KOPT-K1 (cell line): ENCODE results near the gene ACTL7B.

Source experiments
- H3K27ac ChIP-seq: fragments of 200-600 bp; sonication (generic); 2 replicates; pipeline ENCODE4 v1.5.1; 2016; ENCODE audit warnings: antibody characterized with exemption, mild to moderate bottlenecking, low read depth, low read length; ENCODE audit not compliant: poor library complexity, severe bottlenecking
- H3K36me3 ChIP-seq: fragments of 200-600 bp; sonication (generic); 2 replicates; pipeline ENCODE4 v1.5.1; 2017; ENCODE audit warnings: antibody characterized with exemption, mild to moderate bottlenecking, low read length, moderate library complexity; ENCODE audit not compliant: insufficient read depth
- H3K9me3 ChIP-seq: fragments of 200-600 bp; sonication (generic); 2 replicates; pipeline ENCODE4 v1.5.1; 2017; ENCODE audit warnings: antibody characterized with exemption, low read length, mild to moderate bottlenecking; ENCODE audit not compliant: insufficient read depth, poor library complexity, severe bottlenecking

ACTL7B gene

GRCh38 chr9:108882052-108882888 is 26.5 kb upstream of the ACTL7B start:
- Histone ChIP-seq H3K36me3 (peaks cover 81% of the 10 kb centered on the region), H3K9me3 (no peaks in the 10 kb centered on the region), H3K27ac (no peak overlapping the region)

GRCh38 chr9:108880738-108881316 is 25.0 kb upstream of the ACTL7B start:
- Histone ChIP-seq H3K9me3 (no peaks in the 10 kb centered on the region), H3K27ac (no peak overlapping the region), H3K36me3 (peaks cover 84% of the 10 kb centered on the region)

- H3K27ac ChIP-seq, result no peak overlapping the region
- peaks cover 96% of the 10 kb centered on the region for H3K36me3 ChIP-seq
- no peaks in the 10 kb centered on the region for H3K9me3 ChIP-seq
Measured at GRCh38 chr9:108877524-108877923, 21.7 kb upstream of the ACTL7B start.

- Histone ChIP-seq H3K36me3 (peaks cover 94% of the 10 kb centered on the region), H3K9me3 (no peaks in the 10 kb centered on the region), H3K27ac (no peak overlapping the region)
Measured at GRCh38 chr9:108876425-108876824, 20.6 kb upstream of the ACTL7B start.

GRCh38 chr9:108874058-108874788 is 18.4 kb upstream of the ACTL7B start:
- H3K27ac ChIP-seq, result no peak overlapping the region
- peaks cover 84% of the 10 kb centered on the region for H3K36me3 ChIP-seq
- no peaks in the 10 kb centered on the region for H3K9me3 ChIP-seq

GRCh38 chr9:108869092-108869725 is 13.4 kb upstream of the ACTL7B start:
- Histone ChIP-seq H3K27ac (no peak overlapping the region), H3K9me3 (no peaks in the 10 kb centered on the region), H3K36me3 (peaks cover 47% of the 10 kb centered on the region)

- Histone ChIP-seq H3K36me3 (peaks cover 33% of the 10 kb centered on the region), H3K9me3 (no peaks in the 10 kb centered on the region), H3K27ac (no peak overlapping the region)
Measured at GRCh38 chr9:108867829-108868228, 12.0 kb upstream of the ACTL7B start.

GRCh38 chr9:108867116-108867515 is 11.3 kb upstream of the ACTL7B start:
- no peak overlapping the region for H3K27ac ChIP-seq
- H3K36me3 ChIP-seq, result peaks cover 29% of the 10 kb centered on the region
- no peaks in the 10 kb centered on the region for H3K9me3 ChIP-seq

- Histone ChIP-seq H3K36me3 (peaks cover 18% of the 10 kb centered on the region), H3K9me3 (no peaks in the 10 kb centered on the region), H3K27ac (no peak overlapping the region)
Measured at GRCh38 chr9:108866001-108866420, 10.2 kb upstream of the ACTL7B start.

GRCh38 chr9:108865037-108865436 is 9.3 kb upstream of the ACTL7B start:
- Histone ChIP-seq H3K27ac (no peak overlapping the region), H3K36me3 (peaks cover 11% of the 10 kb centered on the region), H3K9me3 (no peaks in the 10 kb centered on the region)

GRCh38 chr9:108864446-108864845 is 8.7 kb upstream of the ACTL7B start:
- H3K36me3 ChIP-seq, result peaks cover 11% of the 10 kb centered on the region
- no peaks in the 10 kb centered on the region for H3K9me3 ChIP-seq
- no peak overlapping the region for H3K27ac ChIP-seq

GRCh38 chr9:108863891-108864290 is 8.1 kb upstream of the ACTL7B start:
- Histone ChIP-seq H3K36me3 (peaks cover 8% of the 10 kb centered on the region), H3K9me3 (no peaks in the 10 kb centered on the region), H3K27ac (no peak overlapping the region)

GRCh38 chr9:108861997-108862396 is 6.2 kb upstream of the ACTL7B start, which contains the start of gene ACTL7A:
Gene ACTL7A, plus strand, starts transcription at chr9:108862266. Its CDS starts 57 bp downstream, at chr9:108862323.
- no peaks in the 10 kb centered on the region for H3K9me3 ChIP-seq
- H3K36me3 ChIP-seq, result no peaks in the 10 kb centered on the region
- no peak within 1 kb of the TSS for H3K27ac ChIP-seq

GRCh38 chr9:108861464-108861863 is 5.7 kb upstream of the ACTL7B start:
- no peaks in the 10 kb centered on the region for H3K36me3 ChIP-seq
- H3K27ac ChIP-seq, result no peak overlapping the region
- no peaks in the 10 kb centered on the region for H3K9me3 ChIP-seq

- Histone ChIP-seq H3K36me3 (no peaks in the 10 kb centered on the region), H3K27ac (no peak overlapping the region), H3K9me3 (no peaks in the 10 kb centered on the region)
Measured at GRCh38 chr9:108860764-108861163, 5.0 kb upstream of the ACTL7B start.
